ENCODE results near the gene HTR6. TPM values are rescaled to one million over a fixed set of nuclear protein-coding genes. Genes with fewer than 3 reads are reported as not detected.
"Not testable (repeated sequence)": the region's sequence is repeated elsewhere in the genome, so short reads cannot be mapped to it uniquely, and the experiment has no call there.

The HTR6 gene
- total RNA-seq, 1 donor from 2014 or later: not detected

DNA sequence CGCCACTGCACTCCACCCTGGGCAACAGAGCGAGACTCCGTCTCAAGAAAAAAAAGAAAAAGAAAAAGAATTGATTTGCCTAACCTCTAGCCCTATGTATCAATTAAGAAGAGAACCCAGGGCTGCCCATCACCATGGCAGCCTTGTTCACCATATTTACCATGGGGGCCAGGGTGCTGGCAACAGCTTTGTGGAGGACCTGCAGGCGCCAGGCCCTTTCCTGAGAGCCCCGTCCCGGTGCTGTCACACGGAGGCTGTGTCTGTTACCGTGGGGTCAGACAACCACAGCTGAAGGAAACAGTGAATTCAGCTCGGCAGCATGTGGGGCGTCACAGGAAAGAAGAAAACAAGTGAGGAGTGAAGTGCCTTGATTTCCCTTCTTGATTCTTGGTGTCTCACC is 27.1 kb upstream of the HTR6 start:
- intact Hi-C loops (cut with micrococcal nuclease): no loop called here

DNA sequence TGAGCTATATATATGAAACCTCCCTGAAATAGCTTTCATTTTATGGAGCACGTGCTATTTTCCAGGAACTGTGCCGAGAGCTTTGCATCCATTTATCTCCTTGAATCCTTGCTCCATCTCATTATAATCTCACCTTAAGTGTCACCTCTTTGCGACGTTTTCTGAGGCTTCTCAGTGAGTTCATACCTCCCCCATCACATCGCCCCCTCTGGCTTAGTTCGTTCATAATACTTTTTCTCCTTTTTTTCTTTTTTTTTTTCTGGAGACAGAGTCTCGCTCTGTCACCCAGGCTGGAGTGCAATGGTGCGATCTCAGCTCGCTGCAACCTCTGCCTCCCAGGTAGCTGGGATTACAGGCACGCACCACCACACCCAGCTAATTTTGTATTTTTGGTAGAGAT is 25.4 kb upstream of the HTR6 start:
- intact Hi-C loops (cut with micrococcal nuclease): not testable (repeated sequence)

DNA sequence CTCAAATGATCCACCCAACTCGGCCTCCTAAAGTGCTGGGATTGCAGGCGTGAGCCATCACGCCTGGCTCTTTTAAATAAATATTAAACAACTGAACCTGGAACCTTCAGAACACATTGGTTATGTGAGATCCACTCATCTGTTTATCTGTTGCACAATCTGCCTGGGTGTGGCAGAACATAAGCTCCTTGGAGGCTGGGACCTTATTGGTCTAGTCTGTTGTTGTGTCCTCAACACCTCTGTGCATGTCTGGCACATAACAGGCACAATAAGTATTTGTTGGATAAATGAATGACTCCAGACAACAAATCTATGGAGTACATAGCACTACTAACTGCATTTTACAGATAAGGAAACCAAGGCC is 24.7 kb upstream of the HTR6 start:
- intact Hi-C loops (cut with micrococcal nuclease): no loop called here

DNA sequence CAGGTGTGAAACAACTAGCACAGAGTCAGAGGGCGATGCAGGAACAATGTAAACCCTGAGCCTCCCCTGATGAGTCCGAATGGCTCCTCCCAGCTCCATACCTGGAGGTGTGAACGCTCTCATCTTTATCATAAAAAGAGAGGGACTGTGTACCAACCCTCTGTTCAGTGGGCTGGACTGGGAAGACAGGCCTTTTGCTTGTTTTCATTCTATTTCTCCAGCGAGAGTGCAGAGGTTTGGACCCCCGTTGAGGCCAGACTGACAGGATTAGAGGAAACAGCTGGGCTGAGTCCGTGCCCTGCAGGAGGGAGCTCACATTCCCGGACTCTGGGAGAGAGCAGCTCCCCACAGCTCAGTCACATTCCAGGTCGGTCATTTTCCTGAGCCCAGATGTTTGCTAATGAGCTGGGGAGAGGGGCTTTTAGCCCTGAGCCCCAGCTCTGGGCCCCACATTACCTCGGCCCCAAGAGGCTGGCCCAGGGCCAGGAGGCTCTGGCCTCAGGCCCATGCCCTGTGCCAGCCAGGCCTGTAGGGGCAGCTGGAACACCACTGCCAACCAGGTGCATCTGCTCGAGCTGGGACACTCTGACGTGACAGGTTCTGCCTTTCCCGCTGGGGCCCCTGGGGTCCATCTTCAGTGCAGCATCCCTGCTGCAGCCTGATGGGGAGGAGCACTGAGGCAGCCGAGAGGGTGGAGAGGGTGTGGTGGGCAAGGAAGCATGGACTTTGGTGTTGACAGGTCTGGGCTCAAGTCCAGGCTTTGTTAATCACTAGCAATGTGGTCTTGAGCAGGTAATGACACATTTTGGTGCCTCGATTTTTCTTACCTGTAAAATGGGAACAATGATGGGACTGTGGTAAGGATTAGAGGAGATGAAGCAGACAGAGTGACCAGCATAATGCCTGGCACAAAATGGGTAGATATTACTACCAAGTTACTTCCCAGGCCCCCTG is 24.0 kb upstream of the HTR6 start:
- intact Hi-C loops (cut with micrococcal nuclease): no loop called here

DNA sequence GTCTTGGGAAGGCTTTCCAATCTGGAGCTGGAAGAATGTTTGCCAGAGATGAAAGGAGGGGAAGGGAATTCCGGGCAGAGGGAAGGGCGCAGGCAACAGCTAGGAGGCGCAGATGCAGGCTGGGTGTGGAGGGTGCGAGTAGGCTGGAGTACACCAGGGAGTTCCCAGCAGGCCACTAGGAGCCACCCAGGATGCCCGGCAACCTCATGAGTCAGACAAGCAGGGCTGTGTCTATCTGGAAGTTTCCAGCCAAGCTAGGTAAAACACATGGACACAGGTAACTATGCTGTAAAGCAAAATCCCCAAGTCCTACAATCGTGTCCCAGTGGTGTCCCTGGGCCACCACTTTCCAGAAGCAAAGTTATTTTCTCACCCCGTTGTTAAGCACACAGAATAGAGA is 21.6 kb upstream of the HTR6 start:
- intact Hi-C loops (cut with micrococcal nuclease): no loop called here

DNA sequence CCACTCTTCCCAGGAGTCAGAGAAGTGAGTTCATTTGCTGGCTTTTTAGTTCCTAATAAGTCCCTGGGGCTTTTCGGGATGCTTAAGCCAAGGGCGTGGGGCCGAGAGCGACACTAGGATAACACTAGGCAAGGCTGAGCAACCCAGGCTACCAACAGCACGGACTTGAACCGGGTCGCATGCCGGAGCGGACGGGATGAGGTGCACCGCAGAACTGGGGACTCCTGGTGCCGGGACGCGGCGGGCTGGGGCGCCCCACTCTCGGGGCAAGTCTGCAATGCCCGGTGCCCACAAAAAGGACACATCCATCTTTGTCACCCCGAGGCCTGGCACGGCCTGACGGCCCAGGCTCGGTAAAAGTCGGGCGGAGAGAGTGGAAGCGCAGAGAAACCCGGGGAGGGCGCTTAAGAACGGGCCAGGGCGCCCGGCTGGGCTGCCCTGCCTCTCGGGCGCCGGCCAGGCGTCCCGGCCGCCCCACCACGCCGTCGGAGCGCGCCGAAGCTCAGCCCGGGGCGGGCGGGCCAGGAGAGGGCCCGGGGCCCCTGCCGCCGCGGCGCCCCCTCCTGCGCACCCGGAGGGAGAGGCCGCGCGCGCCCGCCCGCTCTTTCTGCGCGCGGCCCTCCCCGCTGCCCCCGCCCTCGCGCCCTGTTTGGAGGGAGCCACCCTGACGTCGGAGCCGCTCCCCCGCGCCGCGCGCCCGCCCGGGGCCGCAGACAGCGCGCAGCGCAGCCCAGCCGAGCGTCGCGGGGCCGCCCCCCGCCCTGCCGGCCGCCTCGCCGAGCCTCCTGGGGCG is 20.9 kb upstream of the HTR6 start, which contains the start of gene NBL1:
NBL1 (plus strand) TSS at position 710 of the 793 bp plus-strand sequence. CDS start 10,720 bp downstream, outside the sequence.
- intact Hi-C loops (cut with micrococcal nuclease): loop anchor here (1.0 kb wide), 2 partner anchors 10 to 47 kb away; a partner anchor contains a TSS

DNA sequence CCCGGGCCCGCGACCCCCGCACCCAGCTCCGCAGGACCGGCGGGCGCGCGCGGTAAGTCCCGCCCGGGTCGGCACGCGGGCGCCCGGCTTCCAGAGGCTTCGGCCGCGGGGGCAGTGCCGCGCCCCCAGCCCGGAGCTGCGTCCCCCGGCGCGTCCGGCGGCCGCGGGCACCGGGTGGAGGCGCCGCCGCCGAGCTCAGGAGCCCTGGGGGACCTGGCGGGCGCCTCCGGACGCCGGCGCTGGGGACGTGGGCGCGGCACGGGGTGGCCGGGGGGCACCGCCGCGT is 20.3 kb upstream of the HTR6 start:
- intact Hi-C loops (cut with micrococcal nuclease): loop anchor here (1.0 kb wide), 2 partner anchors 9 to 48 kb away; a partner anchor contains a TSS

DNA sequence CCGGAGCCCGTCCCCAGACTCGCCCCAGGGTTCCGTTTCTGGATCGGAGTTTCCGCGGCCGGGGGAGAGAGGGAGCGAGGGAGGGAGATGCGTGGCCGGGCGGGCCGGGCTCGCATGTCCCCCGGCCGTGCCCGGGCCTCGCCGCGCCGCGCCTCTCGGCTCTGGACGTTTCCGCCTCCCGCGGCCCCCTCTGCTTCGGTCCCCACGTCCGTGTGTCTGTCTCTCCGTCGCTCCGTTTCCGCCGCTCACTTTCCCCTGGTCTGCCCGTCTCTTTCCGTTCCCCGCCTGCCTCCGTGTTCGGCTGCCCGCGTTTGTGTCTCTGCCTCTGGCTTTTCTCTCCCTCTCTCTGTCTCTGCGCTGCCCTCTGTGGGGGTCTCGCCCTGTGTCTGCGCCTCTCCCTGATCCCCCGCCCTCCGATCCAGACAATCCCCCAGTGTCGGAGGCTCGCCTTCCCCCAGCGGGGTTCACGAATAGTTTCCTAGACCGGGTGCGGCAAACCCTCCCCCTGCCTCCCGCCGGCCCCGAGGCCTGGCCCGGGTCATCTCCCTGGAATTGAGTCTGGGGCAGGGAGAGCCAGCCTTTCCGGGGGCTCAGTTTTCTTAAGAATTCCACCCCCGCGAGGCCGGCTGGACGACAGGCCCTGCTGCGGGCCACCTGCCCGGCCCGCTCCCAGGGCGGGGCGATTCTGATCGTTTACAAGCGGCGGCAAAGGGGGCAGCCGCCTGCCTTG is 19.8 kb upstream of the HTR6 start:
- intact Hi-C loops (cut with micrococcal nuclease): loop anchor here (1.0 to 5.0 kb wide), 3 partner anchors 8 to 743 kb away; partner anchors contain the start of gene ALDH4A1

DNA sequence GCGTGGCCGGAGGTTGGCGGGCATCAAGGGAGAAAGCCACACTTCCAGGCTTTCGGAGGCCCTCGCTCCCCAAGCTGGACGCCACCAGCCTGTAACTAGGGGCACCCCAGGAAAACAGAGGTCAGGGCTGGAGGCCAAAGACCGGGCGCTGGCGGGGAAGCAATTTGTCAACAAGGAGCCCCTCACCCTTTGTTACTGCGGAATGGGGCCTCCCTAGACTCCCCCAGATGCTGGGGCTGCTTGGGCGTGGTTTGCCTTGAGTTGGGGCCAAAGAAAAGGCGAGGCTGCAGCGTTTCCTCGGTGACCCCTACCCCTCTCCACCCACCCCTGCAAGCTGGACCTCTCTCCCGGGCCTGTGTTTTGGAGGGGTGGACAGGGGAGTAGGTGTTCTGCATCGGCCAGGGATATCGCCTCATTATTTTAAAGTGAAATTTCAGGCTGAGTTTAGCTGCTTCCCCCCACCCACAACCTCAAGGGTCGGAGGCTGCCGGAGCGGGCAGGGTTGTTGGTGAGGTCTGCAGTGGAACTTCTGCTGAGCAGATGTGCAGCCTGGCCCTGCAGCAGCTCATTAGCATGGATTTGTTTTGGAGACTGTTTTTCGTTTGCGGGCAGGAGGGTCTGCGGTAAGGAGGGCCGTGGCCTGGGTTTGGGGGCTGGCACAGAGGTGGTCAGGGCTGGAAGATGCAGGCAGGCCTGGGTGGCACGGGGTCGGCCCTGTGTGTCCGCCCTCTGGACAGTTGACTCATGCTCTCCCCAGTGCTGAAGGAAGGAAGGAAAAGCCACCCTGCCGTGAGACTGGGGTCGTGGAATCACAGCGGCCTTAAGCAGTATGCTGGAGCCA is 19.0 kb upstream of the HTR6 start:
- intact Hi-C loops (cut with micrococcal nuclease): loop anchor here (5.0 kb wide), 1 partner anchor 743 kb away; the partner anchor contains the start of gene ALDH4A1

DNA sequence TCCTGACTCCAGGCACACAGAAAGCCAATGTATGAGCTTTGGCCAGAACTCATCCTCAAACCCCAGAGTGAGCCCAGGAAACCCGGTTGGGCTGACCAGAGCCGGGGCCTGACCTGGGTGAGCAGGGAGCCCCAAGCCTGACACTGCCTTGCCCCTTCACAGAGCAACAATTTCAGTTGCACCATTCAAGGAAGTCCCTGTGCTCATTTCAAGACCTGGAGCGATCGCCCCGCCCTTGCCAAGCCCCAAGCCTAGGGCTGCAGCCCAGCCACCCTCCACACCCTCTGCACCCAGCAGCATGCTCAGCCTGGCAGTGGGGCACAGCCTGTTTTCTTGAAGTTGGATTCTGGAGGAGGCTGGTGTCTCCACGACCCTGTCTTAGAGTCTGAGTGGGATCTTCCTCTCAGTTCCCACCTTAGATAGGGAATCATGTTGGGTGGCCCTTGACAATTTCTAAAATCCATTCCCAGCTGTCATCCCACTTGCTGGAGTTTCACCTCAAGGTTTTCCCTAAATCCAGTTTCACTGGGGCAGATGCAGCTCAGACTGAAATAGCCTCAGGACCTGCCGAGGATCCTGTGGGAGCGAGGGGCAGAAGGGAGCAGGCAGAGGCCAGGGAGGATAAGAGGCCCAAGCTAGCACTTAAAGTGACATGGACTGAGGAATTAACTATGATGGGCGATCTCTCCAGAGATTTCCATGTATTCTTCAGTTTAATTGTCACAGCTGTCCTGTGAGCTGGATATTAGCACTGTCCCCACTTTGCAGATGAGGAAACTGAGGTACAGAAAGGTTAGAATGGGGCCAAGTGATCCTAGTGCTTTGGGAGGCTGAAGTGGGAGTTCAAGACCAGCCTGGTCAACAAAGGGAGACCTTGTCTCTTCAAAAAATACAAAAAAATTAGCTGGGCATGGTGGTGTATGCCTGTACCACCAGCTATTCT is 18.0 kb upstream of the HTR6 start:
- intact Hi-C loops (cut with micrococcal nuclease): loop anchor here (5.0 kb wide), 1 partner anchor 744 kb away; the partner anchor contains the start of gene ALDH4A1

DNA sequence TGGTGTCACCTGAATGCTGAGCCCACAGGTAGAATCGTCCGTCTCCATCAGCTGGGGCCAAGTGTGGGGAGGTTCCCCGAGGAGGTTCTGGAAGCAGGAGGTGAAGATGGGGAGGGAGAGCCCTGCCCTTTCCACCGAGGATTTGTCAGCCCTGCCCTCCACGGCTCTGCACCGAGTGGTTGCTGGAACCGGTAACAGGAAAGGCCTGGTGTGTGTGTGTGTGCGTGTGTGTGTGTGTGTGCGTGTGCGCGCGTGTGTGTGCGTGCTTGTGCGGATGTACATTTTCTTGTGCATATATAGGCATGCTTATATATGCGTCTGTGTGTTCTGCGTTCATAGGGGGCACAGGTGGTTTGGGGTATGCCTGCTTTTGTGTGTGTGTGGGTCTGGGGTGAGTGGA is 17.0 kb upstream of the HTR6 start:
- intact Hi-C loops (cut with micrococcal nuclease): loop anchor here (5.0 kb wide), 1 partner anchor 745 kb away; the partner anchor contains the start of gene ALDH4A1

DNA sequence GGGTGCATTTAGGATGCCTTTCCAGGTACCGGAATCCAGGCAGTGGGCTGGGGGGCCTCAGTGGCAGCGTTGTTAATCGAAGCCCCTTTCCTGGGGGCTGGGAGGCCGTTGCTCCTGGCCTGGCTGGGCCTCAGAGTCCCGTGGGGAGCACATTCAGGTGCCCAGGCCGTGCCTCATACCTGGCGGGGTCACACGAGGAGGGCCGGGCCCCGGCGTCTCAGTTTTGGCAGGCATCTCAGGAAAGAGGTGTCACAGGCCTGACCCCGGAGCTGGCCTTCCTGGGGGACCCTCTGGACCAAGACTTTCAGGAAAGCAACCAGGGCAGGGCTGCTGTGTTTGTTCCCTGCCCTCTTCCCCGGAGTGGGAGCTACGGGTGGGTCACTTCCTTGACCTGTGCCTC is 16.4 kb upstream of the HTR6 start:
- intact Hi-C loops (cut with micrococcal nuclease): loop anchor here (5.0 kb wide), 1 partner anchor 746 kb away; the partner anchor contains the start of gene ALDH4A1

DNA sequence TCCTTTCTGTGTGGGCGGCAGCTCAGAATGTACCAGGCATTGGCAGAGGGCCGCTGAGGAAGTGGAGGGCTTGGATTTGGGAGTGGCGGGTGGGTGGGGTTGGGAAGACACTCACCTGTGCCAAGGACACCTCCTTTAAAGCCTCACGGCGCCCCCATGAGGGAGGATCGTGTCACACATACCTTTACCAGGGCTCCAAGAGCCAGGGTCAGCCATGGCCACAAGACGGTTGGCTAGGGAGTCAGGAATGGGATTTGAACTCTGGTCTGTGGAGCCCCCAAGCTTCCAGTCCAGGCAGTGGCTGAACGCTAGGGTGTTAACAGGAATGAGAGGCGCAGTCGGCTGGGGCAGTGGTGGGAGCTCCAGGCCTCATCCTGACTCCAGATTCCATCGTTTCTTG is 16.0 kb upstream of the HTR6 start:
- intact Hi-C loops (cut with micrococcal nuclease): loop anchor here (5.0 kb wide), 1 partner anchor 746 kb away; the partner anchor contains the start of gene ALDH4A1

DNA sequence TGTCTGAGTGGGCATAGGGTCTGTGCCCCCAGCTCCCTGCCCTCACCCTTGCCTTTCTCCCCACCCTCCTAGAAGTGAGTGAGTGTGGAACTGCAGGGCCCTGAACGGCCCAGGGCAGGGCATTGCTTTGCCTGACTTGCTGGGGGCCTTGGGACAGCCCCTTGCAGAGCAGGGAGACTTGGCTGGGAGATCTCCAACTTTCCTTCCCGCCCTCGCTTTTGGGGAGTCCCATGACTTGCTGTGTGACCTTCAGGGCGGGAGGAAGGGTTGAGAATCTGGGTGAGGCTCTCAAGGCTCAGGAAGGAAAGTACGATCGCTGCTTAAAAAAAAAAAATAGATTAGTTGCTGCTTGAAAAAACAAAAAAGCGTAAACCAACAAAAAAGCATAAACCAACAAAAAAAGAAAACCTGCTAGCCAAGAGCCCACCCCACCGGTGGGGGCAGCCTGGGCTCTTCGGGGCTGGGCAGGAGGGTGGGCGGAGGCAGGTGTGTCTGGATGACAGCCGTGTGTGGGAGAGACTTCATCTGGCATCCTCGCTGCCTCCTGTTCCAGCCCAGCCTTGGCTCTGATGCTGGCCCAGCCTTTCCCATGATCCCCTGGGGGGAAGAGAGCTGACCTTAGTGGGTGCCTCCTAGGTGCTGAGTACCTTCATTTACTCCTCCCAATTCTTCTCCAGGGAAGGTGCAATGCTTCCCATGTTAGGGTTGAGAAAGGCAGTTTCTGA is 14.1 kb upstream of the HTR6 start:
- intact Hi-C loops (cut with micrococcal nuclease): loop anchor here (10.0 kb wide), 1 partner anchor 336 kb away; the partner anchor contains the start of genes AKR7A2 and SLC66A1

DNA sequence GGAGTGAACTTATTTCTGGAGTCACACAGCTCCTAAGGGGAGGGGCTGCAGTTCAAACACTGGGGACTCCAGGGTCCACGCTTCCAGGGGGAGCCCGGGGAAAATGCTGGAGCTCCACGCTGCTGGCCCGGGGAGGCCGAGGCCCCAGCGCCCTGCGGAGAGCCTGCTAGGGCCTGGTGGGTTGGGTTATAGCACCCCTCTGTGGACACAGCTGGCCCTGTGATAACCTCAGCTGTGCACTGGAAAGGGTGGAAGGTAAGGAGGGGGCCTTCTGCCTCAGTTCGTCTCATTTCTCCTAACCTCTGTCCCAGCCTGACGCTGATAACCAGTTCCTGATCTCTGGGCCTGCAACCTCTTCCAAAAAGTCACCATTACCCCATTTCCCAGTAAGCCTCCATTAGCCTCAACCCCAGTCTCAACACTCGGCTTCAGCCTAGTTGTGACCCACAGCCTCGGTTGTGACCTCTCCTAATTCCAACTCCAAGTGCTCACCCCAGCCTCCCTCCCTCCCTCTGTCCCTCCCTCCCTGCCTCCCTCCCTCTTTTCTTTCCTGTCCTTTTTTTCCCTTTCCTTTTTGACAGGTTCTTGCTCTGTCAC is 13.4 kb upstream of the HTR6 start:
- intact Hi-C loops (cut with micrococcal nuclease): loop anchor here (10.0 kb wide), 1 partner anchor 336 kb away; the partner anchor contains the start of genes AKR7A2 and SLC66A1

DNA sequence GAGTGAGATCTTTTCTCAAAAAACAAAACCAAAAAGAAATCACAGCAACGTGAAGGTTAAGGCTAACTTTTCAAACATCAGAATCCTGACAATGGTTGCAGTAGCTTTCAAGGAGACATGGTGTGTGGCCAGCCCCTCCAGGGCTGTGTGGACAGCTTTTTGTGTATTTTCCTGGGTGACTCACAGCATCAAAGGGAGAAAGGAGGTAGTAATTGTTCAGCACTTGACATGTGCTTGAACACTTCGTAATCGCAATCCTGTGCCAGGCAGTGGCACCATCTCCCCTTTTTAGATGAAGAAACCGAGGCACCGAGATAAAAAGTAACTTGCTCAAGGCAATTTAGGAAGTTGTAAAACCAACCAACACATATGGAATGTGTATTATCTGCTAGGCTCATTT is 10.3 kb upstream of the HTR6 start:
- intact Hi-C loops (cut with micrococcal nuclease): loop anchor here (10.0 kb wide), 1 partner anchor 340 kb away; the partner anchor contains the start of genes AKR7A2 and SLC66A1

DNA sequence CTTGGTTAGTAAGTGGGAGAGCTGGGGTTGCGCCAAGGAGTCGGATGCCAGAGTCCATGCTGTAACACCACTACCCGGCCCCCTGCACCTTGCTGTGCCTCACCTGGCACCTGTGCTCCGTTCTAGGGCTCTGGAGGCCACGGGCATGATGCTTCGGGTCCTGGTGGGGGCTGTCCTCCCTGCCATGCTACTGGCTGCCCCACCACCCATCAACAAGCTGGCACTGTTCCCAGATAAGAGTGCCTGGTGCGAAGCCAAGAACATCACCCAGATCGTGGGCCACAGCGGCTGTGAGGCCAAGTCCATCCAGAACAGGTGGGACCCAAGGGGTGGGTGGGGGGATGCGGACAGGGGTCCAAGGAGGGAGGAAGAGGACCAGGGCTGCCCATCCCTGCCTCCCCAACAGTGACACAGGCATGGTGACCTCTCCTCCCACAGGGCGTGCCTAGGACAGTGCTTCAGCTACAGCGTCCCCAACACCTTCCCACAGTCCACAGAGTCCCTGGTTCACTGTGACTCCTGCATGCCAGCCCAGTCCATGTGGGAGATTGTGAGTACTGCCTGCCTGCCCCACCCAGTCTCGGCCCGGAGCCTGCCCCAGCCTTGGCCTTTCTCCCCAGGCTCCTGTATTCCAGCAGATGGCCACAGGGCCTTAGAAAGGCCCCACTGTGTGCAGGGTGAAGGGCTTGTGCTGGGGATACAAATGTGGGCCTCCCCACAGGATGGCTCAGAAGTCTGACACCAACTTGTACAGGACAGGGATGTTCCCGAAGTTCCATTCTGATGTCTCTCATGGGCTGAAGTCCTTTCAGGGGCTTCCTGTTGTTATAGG is 9.6 kb upstream of the HTR6 start:
- intact Hi-C loops (cut with micrococcal nuclease): loop anchor here (10.0 kb wide), 1 partner anchor 340 kb away; the partner anchor contains the start of genes AKR7A2 and SLC66A1

Data from T-helper 1 cell treated with Interleukin-12 subunit alpha and Interleukin-12 subunit beta and Interleukin-4 antibody, amounts not matched to agents 30 ng/mL and 1 ng/mL, for 36 hours (primary cell).